ENCODE results near the gene MTHFD1.
"Not testable (repeated sequence)": the region's sequence is repeated elsewhere in the genome, so short reads cannot be mapped to it uniquely, and the experiment has no call there.

GRCh38 chr14:64365358-64365889 is 22.7 kb upstream of the MTHFD1 start:
- not testable (repeated sequence) for TF ChIP-seq POLR2A, POLR2AphosphoS5, EP300 (IDR thresholded peaks at IDR 0.05)
- TF ChIP-seq, protein P1, sequence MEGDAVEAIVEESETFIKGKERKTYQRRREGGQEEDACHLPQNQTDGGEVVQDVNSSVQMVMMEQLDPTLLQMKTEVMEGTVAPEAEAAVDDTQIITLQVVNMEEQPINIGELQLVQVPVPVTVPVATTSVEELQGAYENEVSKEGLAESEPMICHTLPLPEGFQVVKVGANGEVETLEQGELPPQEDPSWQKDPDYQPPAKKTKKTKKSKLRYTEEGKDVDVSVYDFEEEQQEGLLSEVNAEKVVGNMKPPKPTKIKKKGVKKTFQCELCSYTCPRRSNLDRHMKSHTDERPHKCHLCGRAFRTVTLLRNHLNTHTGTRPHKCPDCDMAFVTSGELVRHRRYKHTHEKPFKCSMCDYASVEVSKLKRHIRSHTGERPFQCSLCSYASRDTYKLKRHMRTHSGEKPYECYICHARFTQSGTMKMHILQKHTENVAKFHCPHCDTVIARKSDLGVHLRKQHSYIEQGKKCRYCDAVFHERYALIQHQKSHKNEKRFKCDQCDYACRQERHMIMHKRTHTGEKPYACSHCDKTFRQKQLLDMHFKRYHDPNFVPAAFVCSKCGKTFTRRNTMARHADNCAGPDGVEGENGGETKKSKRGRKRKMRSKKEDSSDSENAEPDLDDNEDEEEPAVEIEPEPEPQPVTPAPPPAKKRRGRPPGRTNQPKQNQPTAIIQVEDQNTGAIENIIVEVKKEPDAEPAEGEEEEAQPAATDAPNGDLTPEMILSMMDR (IDR thresholded peaks at IDR 0.05) = not testable (repeated sequence)
